Keratinocyte (primary cell): Measurements from ENCODE around the gene SHQ1.

Source experiments
- CTCF ChIP-seq, 3 experiments: IDR thresholded peaks in 1 of 3; conservative IDR thresholded peaks in 1 of 3; optimal IDR thresholded peaks in 1 of 3; 2 replicates in 2 of 3; 3 replicates in 1 of 3; pipeline versions ENCODE3 to v1.5.1; 2011; ENCODE audit warnings: low read length in 3 of 3, mild to moderate bottlenecking in 3 of 3, moderate library complexity in 2 of 3, control low read depth in 1 of 3, inconsistent platforms in 1 of 3; ENCODE audit not compliant: insufficient read depth in 2 of 3; ENCODE audit errors: extremely low read depth in 1 of 3
- EZH2 ChIP-seq: IDR thresholded peaks from one replicate; pipeline ENCODE4 v1.6.1; 2012; ENCODE audit warnings: inconsistent platforms, mild to moderate bottlenecking, low read length, moderate library complexity

GRCh38 chr3:72700106-72700505 is 148.1 kb downstream of the SHQ1 start:
- TF ChIP-seq CTCF (optimal IDR thresholded peaks at IDR 0.05 in 1 of 3, IDR thresholded peaks at IDR 0.05 in 1 of 3, conservative IDR thresholded peaks at IDR 0.05 in 1 of 3; ENCODE audit: extremely low read depth in 1 of 3, insufficient read depth in 2 of 3, low read length in 3 of 3), result no peak
- TF ChIP-seq EZH2, result no peak
